Uterus (tissue), 4 donors: Measurements from ENCODE around the gene HSPH1. TPM values are rescaled to one million over a fixed set of nuclear protein-coding genes. Genes with fewer than 3 reads are reported as not detected.
A peak's percentile ranks its signal among the peaks of the same experiment; 100 is the strongest.

Source experiments
- DNase-seq, 2 donors: peaks; one replicate each; pipeline ENCODE4 v3.0.0-alpha.2; 2019 to 2020
- H3K27ac ChIP-seq, 2 donors: fragments of 200-600 bp; sonication (generic); 1 replicate in 1 of 2; 2 replicates in 1 of 2; pipeline ENCODE4 v1.5.1; 2016 to 2018
- H3K27me3 ChIP-seq, 2 donors: fragments of 200-600 bp; sonication (generic); one replicate each; pipeline ENCODE4 v1.5.1; 2018 to 2019; ENCODE audit warnings: control low read depth in 1 of 2
- H3K36me3 ChIP-seq, 2 donors: fragments of 200-600 bp; sonication (generic); one replicate each; pipeline ENCODE4 v1.5.1; 2019; ENCODE audit warnings: control low read depth in 1 of 2
- H3K4me1 ChIP-seq, 2 donors: fragments of 200-600 bp; sonication (generic); one replicate each; pipeline ENCODE4 v1.5.1; 2018 to 2019; ENCODE audit warnings: control low read depth in 1 of 2
- H3K4me3 ChIP-seq, 2 donors: fragments of 200-600 bp; sonication (generic); 1 replicate in 1 of 2; 2 replicates in 1 of 2; pipeline ENCODE4 v1.5.1; 2018 to 2019; ENCODE audit warnings: mild to moderate bottlenecking in 1 of 2
- H3K9me3 ChIP-seq, 2 donors: fragments of 200-600 bp; sonication (generic); one replicate each; pipeline ENCODE4 v1.5.1; 2019; ENCODE audit warnings: control low read depth in 1 of 2
- POLR2A ChIP-seq, 2 donors: fragments of 450-650 bp; IDR thresholded peaks; one replicate each; pipeline ENCODE4 v1.6.1; 2016; ENCODE audit warnings: antibody characterized with exemption in 2 of 2, mild to moderate bottlenecking in 1 of 2, moderate library complexity in 1 of 2
- intact Hi-C: fragments of 100-400 bp; cut with DNase I; formaldehyde crosslinking; loops from one replicate; pipeline ENCODE4 v1.15.1; 2023; ENCODE audit warnings: low total_unique reads
- total RNA-seq, 4 donors: library from RNA; depleted of rRNA in 3 of 4; stranded (reverse); fragments of >200 nt in 3 of 4; gene quantifications; one replicate each; pipeline versions ENCODE4 v1.1.0 to v1.2.4, GENCODE V29; 2014 to 2023
- TF ChIP-seq, protein P1 (sequence below), 4 experiments: fragments of 200-600 bp in 2 of 4; fragments of 450-650 bp in 2 of 4; sonication (generic) in 2 of 4; IDR thresholded peaks; one replicate each; pipeline ENCODE4 v1.5.1; 2016 to 2019; ENCODE audit warnings: antibody characterized with exemption in 4 of 4, mild to moderate bottlenecking in 2 of 4, moderate library complexity in 1 of 4
- donor health status: DM: yes; HTN: yes; CAD: no.

The HSPH1 gene
- total RNA-seq, 4 donors from 2014 or later: 11.3 to 74.7 (median 46.2) TPM

DNA sequence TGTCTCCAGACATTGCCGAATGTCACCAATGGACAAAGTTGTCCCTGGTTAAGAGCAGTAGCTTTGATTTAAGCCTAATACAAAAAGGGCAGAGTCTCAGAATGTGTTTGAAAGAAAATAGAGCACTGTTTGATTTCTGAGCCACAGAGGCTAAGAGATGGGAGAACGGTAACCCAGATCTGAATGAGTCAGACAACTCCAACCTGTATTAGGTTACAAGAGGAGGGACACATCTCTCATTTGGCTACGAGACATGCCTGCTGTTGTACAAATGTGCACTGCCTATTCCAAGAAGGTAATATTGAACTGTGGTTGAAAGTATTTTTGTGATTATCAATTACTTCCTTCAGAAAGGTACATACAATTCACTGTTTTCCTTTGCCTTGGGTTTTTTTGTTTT is 4.9 kb upstream of the HSPH1 start:
- H3K4me1 ChIP-seq: no peaks in the 10 kb centered on the region
- H3K4me3 ChIP-seq: no peak overlapping the region
- H3K36me3 ChIP-seq: no peaks in the 10 kb centered on the region
- H3K27me3 ChIP-seq: no peaks in the 10 kb centered on the region
- DNase-seq: no peak
- H3K9me3 ChIP-seq: no peaks in the 10 kb centered on the region
- H3K27ac ChIP-seq: no peak overlapping the region
- intact Hi-C loops: no loop called here
- TF ChIP-seq, protein P1, sequence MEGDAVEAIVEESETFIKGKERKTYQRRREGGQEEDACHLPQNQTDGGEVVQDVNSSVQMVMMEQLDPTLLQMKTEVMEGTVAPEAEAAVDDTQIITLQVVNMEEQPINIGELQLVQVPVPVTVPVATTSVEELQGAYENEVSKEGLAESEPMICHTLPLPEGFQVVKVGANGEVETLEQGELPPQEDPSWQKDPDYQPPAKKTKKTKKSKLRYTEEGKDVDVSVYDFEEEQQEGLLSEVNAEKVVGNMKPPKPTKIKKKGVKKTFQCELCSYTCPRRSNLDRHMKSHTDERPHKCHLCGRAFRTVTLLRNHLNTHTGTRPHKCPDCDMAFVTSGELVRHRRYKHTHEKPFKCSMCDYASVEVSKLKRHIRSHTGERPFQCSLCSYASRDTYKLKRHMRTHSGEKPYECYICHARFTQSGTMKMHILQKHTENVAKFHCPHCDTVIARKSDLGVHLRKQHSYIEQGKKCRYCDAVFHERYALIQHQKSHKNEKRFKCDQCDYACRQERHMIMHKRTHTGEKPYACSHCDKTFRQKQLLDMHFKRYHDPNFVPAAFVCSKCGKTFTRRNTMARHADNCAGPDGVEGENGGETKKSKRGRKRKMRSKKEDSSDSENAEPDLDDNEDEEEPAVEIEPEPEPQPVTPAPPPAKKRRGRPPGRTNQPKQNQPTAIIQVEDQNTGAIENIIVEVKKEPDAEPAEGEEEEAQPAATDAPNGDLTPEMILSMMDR (IDR thresholded peaks at IDR 0.05): no peak
- no peak for TF ChIP-seq POLR2A (IDR thresholded peaks at IDR 0.05)

DNA sequence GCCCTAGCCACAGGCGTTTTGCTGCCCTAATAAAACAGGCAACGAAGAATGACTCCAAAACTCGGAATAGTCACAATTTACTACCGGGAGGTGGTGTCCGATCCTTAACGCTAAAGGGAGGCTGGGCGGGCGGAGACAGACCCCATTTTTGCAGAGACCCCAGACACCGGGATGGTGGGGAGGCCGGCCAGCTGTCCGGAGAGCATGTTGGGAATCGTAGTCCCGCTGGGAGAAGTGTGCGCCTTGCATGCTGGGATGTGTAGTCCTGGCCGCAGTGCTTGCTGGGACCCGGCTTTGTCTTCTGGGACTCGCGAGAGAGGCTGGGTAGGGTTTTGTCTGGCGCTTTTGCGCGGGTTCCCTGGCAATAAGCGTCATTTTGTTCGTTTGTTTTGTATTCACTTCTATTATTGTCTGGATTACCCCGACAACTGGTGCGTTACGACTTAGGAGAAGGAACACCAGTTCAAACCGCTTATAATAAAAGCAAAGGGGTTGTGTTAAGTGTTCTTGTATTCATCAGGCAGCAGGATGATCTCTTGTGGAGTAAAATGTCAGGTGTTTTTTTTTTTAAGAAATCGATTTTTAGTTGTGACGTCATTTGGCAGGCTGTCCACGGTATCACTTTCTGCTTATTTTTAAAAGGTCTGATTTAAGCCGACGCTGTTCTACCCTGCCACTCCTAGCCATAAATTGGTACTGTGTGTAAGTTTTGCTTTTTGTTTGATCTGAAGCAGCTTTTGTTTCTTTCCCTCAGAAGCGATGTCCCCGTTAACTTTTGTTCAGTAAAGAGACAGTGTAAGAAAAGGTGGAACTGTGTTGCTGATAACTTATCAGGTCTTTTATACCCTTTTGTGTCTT is 676 bp upstream of the HSPH1 start:
- Histone ChIP-seq H3K4me1 (peaks cover 4 to 8% of the 10 kb centered on the region in 2 donors), H3K36me3 (no peaks in the 10 kb centered on the region), H3K4me3 (peak overlapping the region; percentile 68 to 96), H3K27me3 (no peaks in the 10 kb centered on the region), H3K9me3 (no peaks in the 10 kb centered on the region), H3K27ac (peak overlapping the region; percentile 84 to 100)
- DNase-seq: peak; percentile 94 to 96
- TF ChIP-seq, protein P1 (IDR thresholded peaks at IDR 0.05): peak in 2 of 4 experiments; percentile 1 to 6
- TF ChIP-seq POLR2A (IDR thresholded peaks at IDR 0.05): peak; percentile 41 to 89
- intact Hi-C loops: no loop called here

DNA sequence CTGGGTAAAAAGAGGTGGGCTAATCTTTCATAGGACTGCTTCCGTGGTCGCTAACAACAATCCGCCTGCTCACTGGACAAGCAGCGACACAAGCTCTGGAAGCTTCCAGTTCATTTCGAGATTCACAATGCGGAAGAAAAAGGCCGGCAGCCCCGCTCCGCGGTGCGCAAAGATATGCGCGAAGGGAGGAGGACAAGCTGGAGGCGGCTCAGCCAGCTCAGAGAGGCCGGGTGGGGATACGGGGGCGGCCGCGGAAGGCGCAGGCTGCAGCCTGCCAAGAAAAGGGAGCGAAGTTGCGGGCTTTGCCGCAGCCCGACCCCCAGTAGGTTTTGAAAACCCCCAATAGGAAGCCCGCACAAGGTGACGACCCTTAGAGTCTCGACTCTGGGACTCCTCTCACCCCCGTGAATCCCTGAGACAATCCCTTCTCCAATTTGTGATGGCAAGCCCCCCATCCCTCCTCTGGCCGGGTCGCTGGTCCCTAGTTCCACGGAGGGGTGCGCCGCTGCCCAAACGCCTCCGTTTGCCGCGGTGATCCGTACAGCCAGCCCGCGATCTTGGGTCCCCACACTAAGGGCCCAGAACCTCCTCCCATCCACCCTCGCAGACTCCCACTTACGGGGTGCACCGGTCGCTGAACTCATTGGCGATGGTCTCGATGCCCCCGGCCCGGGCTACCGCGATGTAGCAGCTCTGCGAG is 697 bp downstream of the HSPH1 start:
- DNase-seq: peak; percentile 28 to 48
- Histone ChIP-seq H3K4me3 (peak overlapping the region; percentile 68 to 96), H3K4me1 (peaks cover 4 to 8% of the 10 kb centered on the region in 2 donors), H3K9me3 (no peaks in the 10 kb centered on the region), H3K27me3 (no peaks in the 10 kb centered on the region), H3K36me3 (no peaks in the 10 kb centered on the region), H3K27ac (peak overlapping the region; percentile 79 to 100)
- intact Hi-C loops: no loop called here
- TF ChIP-seq POLR2A (IDR thresholded peaks at IDR 0.05): peak in 1 of 2 donors; percentile 58
- TF ChIP-seq, protein P1 (IDR thresholded peaks at IDR 0.05): no peak

DNA sequence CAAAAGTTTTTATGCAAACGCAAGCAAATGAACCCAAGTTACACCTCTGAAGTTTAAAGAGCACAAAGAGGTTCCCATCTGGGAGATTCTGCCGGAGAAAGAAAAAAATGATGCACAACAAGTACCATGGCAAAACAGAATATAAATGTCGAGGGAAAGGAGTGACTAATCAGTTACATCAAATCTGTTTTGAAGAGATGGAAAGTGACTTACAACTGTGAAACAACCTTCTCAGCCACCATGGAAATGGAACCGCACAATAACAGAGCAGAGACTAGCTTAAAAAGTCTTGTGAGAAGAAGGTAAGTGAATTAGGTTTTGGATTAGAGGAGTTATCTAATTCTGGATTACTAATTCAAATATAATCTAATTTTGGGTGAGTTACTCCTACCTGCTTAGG is 2.4 kb downstream of the HSPH1 start:
- DNase-seq: no peak
- H3K27ac ChIP-seq: no peak overlapping the region
- intact Hi-C loops: no loop called here

More for the DNA sequence above, 2.4 kb downstream of the HSPH1 start:
- TF ChIP-seq, protein P1 (IDR thresholded peaks at IDR 0.05): no peak
- Histone ChIP-seq H3K4me1 (peaks cover 4 to 8% of the 10 kb centered on the region in 2 donors), H3K4me3 (no peak overlapping the region), H3K36me3 (no peaks in the 10 kb centered on the region), H3K9me3 (no peaks in the 10 kb centered on the region), H3K27me3 (no peaks in the 10 kb centered on the region)
